Chondrocyte (in vitro differentiated cells): Measurements from ENCODE around the gene FBXL16. TPM values are rescaled to one million over a fixed set of nuclear protein-coding genes. Genes with fewer than 3 reads are reported as not detected.

Experiments
- DNase-seq: peaks from one replicate; pipeline ENCODE4 v3.0.0; 2021; ENCODE audit warnings: mixed read lengths, low spot score
- H3K27ac Mint-ChIP-seq: one replicate; pipeline ENCODE4 v1.8.0; 2021; ENCODE audit warnings: mild to moderate bottlenecking, moderate library complexity, mixed read lengths; ENCODE audit not compliant: unreplicated experiment
- H3K27me3 Mint-ChIP-seq: 2 replicates; pipeline ENCODE4 v1.8.0; 2021; ENCODE audit warnings: low read depth, mixed read lengths
- H3K36me3 Mint-ChIP-seq: 2 replicates; pipeline ENCODE4 v1.8.0; 2021; ENCODE audit warnings: low read depth, mixed read lengths
- H3K4me1 Mint-ChIP-seq: 2 replicates; pipeline ENCODE4 v1.8.0; 2021; ENCODE audit warnings: low read depth, mild to moderate bottlenecking, mixed read lengths
- H3K4me3 Mint-ChIP-seq: one replicate; pipeline ENCODE4 v1.8.0; 2021; ENCODE audit warnings: mild to moderate bottlenecking, moderate library complexity, mixed read lengths; ENCODE audit not compliant: unreplicated experiment
- H3K9me3 Mint-ChIP-seq: 2 replicates; pipeline ENCODE4 v1.8.0; 2021; ENCODE audit warnings: low read depth, mixed read lengths
- total RNA-seq: library from RNA; stranded (reverse); gene quantifications from 3 replicates; pipeline ENCODE4 v1.2.1, GENCODE V29; 2021
- TF ChIP-seq, protein P1 (sequence below): fragments of 200-600 bp; sonication (generic); IDR thresholded peaks from 2 replicates; pipeline ENCODE4 v1.5.0; 2021; ENCODE audit warnings: antibody characterized with exemption, mild to moderate bottlenecking, moderate library complexity

The FBXL16 gene
- total RNA-seq, 1 donor from 2014 or later: 0.87 TPM

DNA sequence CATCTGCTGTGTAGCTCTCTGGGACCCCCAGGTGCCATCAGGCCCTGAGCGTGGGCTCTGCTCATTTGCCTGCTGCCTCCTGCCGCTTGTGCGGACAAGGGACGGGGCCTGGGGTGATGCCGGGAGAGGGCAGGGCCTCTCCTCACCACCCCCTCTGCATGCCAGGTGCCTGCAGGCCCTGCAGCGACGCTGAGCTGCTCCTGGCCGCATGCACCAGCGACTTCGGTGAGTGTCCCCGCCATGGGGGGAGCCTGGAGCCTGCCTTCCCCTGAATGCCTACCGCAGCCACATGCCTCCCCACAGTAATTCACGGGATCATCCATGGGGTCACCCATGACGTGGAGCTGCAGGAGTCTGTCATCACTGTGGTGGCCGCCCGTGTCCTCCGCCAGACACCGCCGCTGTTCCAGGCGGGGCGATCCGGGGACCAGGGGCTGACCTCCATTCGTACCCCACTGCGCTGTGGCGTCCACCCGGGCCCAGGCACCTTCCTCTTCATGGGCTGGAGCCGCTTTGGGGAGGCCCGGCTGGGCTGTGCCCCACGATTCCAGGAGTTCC, 11.2 kb upstream of the FBXL16 start:
- no peak for DNase-seq
- TF ChIP-seq, protein P1, sequence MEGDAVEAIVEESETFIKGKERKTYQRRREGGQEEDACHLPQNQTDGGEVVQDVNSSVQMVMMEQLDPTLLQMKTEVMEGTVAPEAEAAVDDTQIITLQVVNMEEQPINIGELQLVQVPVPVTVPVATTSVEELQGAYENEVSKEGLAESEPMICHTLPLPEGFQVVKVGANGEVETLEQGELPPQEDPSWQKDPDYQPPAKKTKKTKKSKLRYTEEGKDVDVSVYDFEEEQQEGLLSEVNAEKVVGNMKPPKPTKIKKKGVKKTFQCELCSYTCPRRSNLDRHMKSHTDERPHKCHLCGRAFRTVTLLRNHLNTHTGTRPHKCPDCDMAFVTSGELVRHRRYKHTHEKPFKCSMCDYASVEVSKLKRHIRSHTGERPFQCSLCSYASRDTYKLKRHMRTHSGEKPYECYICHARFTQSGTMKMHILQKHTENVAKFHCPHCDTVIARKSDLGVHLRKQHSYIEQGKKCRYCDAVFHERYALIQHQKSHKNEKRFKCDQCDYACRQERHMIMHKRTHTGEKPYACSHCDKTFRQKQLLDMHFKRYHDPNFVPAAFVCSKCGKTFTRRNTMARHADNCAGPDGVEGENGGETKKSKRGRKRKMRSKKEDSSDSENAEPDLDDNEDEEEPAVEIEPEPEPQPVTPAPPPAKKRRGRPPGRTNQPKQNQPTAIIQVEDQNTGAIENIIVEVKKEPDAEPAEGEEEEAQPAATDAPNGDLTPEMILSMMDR: no peak
- H3K36me3 Mint-ChIP-seq: no peaks in the 10 kb centered on the region
- no peaks in the 10 kb centered on the region for H3K9me3 Mint-ChIP-seq
- no peak overlapping the region for H3K27ac Mint-ChIP-seq
- no peaks in the 10 kb centered on the region for H3K27me3 Mint-ChIP-seq
- H3K4me3 Mint-ChIP-seq: no peak overlapping the region
- H3K4me1 Mint-ChIP-seq: peaks cover 28% of the 10 kb centered on the region

DNA sequence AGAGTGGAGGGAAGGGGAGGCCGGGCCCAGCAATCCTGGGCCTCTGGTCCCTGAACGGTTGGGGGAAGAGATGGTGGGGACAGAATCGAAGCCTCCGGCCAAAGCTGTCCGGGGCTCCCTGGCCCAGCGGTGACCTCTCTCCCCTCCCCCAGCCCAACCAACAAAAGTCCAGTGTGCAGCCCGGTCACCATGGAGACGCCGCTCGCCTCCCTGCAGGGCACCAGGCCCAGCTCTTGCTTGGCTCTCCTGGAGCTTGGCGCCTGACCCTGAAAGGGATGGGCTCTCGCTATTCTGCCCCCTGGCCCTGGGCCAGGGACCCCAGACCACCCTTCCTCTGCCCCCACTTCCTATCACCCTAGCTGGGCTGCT, 10.6 kb upstream of the FBXL16 start:
- no peak for DNase-seq
- peaks cover 28% of the 10 kb centered on the region for H3K4me1 Mint-ChIP-seq
- no peaks in the 10 kb centered on the region for H3K9me3 Mint-ChIP-seq
- TF ChIP-seq, protein P1: no peak
- no peaks in the 10 kb centered on the region for H3K27me3 Mint-ChIP-seq
- H3K4me3 Mint-ChIP-seq: peak overlapping the region; percentile 70
- no peaks in the 10 kb centered on the region for H3K36me3 Mint-ChIP-seq
- H3K27ac Mint-ChIP-seq: peak overlapping the region; percentile 17

DNA sequence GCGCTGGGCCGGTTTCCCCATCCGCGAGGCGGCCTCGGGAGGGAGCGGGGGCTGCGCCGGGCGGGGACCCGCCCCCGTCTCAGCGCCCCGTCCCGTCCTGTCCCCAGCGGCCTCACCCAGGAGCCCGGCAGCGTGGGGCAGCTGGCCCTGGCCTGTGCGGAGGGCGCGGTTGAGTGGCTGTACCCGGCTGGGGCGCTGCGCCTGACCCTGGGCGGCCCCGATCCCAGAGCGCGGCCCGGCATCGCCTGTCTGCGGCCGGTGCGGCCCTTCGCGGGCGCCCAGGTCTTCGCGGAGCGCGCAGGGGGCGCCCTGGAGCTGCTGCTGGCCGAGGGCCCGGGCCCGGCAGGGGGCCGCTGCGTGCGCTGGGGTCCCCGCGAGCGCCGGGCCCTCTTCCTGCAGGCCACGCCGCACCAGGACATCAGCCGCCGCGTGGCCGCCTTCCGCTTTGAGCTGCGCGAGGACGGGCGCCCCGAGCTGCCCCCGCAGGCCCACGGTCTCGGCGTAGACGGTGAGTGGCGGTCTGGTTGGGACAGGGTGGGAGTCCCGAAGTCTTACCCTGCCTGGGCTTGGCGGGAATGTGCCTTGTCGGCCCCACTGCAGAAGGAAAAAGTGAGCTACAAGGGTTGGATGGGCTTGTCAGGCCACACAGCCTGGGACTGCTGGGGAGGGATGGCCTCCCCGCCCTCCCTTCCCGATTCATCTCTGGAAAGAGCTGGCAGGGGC, 10.0 kb upstream of the FBXL16 start:
- TF ChIP-seq, protein P1: peak; percentile 66
- H3K27me3 Mint-ChIP-seq: no peaks in the 10 kb centered on the region
- DNase-seq: no peak
- peak overlapping the region; percentile 70 for H3K4me3 Mint-ChIP-seq
- peaks cover 28% of the 10 kb centered on the region for H3K4me1 Mint-ChIP-seq
- peak overlapping the region; percentile 17 for H3K27ac Mint-ChIP-seq
- H3K9me3 Mint-ChIP-seq: no peaks in the 10 kb centered on the region
- H3K36me3 Mint-ChIP-seq: no peaks in the 10 kb centered on the region

DNA sequence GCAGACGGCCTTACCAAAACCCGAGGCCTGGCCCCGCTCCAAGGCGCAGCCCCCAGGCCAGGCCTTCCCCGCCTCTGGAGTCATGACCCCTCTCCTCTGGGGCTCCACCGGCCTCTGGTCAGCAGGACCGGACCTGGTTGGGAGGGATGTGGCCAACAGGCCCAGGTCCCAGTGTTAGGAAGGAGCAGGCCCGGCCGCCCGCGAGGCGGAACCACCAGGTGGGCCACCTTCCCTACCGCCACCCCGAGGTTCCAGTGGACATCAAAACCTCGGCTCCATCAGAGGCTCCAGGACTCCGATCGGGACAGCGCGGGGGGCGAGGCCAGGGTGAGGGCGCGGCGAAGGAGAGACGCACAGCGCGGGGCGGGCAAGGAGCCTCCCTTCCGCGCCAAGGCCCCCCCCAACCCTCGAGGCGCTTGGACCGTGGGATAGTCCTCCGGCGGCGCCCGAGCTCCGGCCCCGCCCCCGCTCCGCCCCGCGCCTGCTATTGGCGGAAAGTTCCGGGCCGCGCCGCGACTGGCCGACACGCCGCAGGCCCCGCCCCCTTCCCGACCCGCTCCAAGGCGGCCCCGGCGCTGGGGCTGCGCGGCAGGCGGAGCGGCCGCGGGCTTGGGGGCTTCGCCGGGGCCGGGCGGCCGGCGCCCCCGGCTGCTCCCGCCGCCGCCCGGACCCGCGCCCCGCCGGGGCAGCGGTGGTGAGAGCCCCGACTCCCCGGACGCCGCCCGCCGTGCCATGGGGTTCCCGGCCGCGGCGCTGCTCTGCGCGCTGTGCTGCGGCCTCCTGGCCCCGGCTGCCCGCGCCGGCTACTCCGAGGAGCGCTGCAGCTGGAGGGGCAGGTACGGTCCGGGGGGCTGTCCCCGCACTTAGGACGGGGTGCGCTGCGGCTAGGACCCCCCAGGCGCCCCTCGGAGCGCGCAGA, 9.2 kb upstream of the FBXL16 start, which contains the start of gene METRN:
Gene METRN (plus strand): TSS at position 561 of the 919 bp plus-strand sequence. CDS start 172 bp downstream, at position 733.
- peaks cover 1% of the 10 kb centered on the region for H3K27me3 Mint-ChIP-seq
- peak within 1 kb of the TSS; percentile 17 for H3K27ac Mint-ChIP-seq
- peaks cover 23% of the 10 kb centered on the region for H3K4me1 Mint-ChIP-seq
- peak within 1 kb of the TSS; percentile 70 for H3K4me3 Mint-ChIP-seq
- H3K9me3 Mint-ChIP-seq: no peaks in the 10 kb centered on the region
- TF ChIP-seq, protein P1: peak; percentile 7
- H3K36me3 Mint-ChIP-seq: no peaks in the 10 kb centered on the region
- DNase-seq: no peak

DNA sequence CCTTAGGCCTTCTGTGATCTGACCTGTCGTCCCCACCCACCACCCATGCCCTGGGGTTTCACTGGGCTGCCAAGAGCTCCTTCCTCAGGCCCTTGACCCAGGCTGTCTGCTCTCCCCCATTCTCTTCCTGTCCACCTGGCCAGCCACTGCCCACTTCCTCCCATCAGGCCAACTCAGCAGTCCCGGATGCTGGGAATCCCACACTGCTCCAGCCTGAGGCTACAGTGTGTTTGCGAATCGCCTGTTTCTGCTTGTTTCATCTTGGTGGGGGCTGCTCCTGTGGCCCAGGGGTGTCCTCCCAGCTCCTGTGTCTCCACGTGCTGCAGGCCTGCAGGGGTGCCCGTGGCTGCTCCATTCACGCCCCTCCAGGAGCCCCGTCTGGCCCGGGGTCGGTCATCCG, 8.5 kb upstream of the FBXL16 start:
- peaks cover 21% of the 10 kb centered on the region for H3K4me1 Mint-ChIP-seq
- H3K4me3 Mint-ChIP-seq: no peak overlapping the region
- H3K36me3 Mint-ChIP-seq: no peaks in the 10 kb centered on the region
- no peak for DNase-seq
- H3K27ac Mint-ChIP-seq: no peak overlapping the region
- TF ChIP-seq, protein P1: no peak
- H3K9me3 Mint-ChIP-seq: no peaks in the 10 kb centered on the region
- peaks cover 1% of the 10 kb centered on the region for H3K27me3 Mint-ChIP-seq
